ENCODE measurements around the gene NAA50. TPM values are rescaled to one million over a fixed set of nuclear protein-coding genes. Genes with fewer than 3 reads are reported as not detected.
A peak's percentile ranks its signal among the peaks of the same experiment; 100 is the strongest.

Gene NAA50
- total and polyA plus RNA-seq, 2 of the 13 experiments (the other 11 are each of a cell fraction or from before 2014, with no cell fraction given), result 30.2 to 233 TPM

DNA sequence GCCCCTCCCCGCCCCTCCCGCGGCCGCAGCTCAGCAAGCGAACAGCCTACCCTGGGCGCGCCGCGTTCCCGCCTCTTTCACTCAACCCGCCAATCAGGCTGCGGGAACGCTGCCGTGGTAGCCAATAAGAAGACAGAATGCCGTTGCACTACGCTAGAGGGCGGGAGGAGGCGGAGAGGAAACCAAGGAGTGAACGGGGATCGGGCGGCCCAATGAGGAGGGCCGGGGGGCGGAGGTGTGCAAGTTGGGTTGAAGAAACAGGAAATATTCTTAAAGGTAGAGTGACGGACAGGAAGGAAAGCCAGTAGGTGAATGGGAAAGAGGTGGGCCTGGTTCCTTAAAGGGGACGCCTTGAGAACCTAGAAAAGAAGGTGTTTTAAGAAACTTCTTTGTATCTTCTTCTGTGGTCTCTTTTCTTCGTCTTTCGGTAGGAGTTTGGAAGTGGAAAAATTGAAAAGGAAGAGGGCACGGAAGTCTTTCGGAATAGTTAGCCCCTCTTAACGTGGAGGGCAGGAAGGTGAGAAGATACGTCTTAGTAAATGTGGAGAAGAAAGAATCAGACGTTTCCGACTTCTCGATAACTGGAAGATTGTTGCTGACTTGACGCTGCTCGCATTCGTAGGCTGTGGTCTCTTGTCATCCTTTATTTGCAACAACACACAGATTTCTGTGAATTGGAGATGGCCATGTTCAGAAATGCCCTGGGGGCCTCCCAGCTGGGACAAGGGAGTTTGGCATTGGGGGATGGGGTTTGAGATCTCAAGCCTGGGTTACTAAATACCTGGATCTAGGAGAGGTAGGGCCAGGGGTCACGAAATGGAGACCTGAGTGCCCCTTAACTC, 49.2 kb downstream of the NAA50 start (continued):
- TF ChIP-seq, protein P1, sequence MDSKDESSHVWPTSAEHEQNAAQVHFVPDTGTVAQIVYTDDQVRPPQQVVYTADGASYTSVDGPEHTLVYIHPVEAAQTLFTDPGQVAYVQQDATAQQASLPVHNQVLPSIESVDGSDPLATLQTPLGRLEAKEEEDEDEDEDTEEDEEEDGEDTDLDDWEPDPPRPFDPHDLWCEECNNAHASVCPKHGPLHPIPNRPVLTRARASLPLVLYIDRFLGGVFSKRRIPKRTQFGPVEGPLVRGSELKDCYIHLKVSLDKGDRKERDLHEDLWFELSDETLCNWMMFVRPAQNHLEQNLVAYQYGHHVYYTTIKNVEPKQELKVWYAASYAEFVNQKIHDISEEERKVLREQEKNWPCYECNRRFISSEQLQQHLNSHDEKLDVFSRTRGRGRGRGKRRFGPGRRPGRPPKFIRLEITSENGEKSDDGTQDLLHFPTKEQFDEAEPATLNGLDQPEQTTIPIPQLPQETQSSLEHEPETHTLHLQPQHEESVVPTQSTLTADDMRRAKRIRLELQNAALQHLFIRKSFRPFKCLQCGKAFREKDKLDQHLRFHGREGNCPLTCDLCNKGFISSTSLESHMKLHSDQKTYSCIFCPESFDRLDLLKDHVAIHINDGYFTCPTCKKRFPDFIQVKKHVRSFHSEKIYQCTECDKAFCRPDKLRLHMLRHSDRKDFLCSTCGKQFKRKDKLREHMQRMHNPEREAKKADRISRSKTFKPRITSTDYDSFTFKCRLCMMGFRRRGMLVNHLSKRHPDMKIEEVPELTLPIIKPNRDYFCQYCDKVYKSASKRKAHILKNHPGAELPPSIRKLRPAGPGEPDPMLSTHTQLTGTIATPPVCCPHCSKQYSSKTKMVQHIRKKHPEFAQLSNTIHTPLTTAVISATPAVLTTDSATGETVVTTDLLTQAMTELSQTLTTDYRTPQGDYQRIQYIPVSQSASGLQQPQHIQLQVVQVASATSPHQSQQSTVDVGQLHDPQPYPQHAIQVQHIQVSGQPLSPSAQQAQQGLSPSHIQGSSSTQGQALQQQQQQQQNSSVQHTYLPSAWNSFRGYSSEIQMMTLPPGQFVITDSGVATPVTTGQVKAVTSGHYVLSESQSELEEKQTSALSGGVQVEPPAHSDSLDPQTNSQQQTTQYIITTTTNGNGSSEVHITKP (CRISPR knock-in tag; IDR thresholded peaks at IDR 0.05; ENCODE audit: low read depth), result peak; percentile 85
- no peak for TF ChIP-seq ZFY (CRISPR knock-in tag; IDR thresholded peaks at IDR 0.05)
- TF ChIP-seq, protein P2, sequence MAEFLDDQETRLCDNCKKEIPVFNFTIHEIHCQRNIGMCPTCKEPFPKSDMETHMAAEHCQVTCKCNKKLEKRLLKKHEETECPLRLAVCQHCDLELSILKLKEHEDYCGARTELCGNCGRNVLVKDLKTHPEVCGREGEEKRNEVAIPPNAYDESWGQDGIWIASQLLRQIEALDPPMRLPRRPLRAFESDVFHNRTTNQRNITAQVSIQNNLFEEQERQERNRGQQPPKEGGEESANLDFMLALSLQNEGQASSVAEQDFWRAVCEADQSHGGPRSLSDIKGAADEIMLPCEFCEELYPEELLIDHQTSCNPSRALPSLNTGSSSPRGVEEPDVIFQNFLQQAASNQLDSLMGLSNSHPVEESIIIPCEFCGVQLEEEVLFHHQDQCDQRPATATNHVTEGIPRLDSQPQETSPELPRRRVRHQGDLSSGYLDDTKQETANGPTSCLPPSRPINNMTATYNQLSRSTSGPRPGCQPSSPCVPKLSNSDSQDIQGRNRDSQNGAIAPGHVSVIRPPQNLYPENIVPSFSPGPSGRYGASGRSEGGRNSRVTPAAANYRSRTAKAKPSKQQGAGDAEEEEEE (CRISPR knock-in tag; IDR thresholded peaks at IDR 0.05; ENCODE audit: borderline replicate concordance), result no peak
- peak; percentile 94 for TF ChIP-seq NFYC (CRISPR knock-in tag; IDR thresholded peaks at IDR 0.05)
- TF ChIP-seq HDAC6 (IDR thresholded peaks at IDR 0.05; ENCODE audit: low read depth, low read length), result no peak
- no peak for TF ChIP-seq TAF1 (CRISPR knock-in tag; IDR thresholded peaks at IDR 0.05)
- no peak for TF ChIP-seq KDM4B (CRISPR knock-in tag; IDR thresholded peaks at IDR 0.05)
- no peak for TF ChIP-seq MAF1 (CRISPR knock-in tag; IDR thresholded peaks at IDR 0.05; ENCODE audit: borderline replicate concordance)
- peak; percentile 86 for TF ChIP-seq GABPB1 (CRISPR knock-in tag; IDR thresholded peaks at IDR 0.05)
- TF ChIP-seq HNRNPLL (IDR thresholded peaks at IDR 0.05; ENCODE audit: low read depth, low read length, poor library complexity, severe bottlenecking), result no peak
- TF ChIP-seq, protein P3, sequence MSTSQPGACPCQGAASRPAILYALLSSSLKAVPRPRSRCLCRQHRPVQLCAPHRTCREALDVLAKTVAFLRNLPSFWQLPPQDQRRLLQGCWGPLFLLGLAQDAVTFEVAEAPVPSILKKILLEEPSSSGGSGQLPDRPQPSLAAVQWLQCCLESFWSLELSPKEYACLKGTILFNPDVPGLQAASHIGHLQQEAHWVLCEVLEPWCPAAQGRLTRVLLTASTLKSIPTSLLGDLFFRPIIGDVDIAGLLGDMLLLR (CRISPR knock-in tag; IDR thresholded peaks at IDR 0.05), result no peak
- TF ChIP-seq ZNF660 (CRISPR knock-in tag; IDR thresholded peaks at IDR 0.05; ENCODE audit: borderline replicate concordance, low read depth), result no peak
- TF ChIP-seq ZFX (CRISPR knock-in tag; IDR thresholded peaks at IDR 0.05; ENCODE audit: low read depth), result 0 out of 2 replicates have a peak, but pooled peaks have one; percentile 5
- no peak for TF ChIP-seq NFIB (CRISPR knock-in tag; IDR thresholded peaks at IDR 0.05; ENCODE audit: borderline replicate concordance)
- TF ChIP-seq, protein P4, sequence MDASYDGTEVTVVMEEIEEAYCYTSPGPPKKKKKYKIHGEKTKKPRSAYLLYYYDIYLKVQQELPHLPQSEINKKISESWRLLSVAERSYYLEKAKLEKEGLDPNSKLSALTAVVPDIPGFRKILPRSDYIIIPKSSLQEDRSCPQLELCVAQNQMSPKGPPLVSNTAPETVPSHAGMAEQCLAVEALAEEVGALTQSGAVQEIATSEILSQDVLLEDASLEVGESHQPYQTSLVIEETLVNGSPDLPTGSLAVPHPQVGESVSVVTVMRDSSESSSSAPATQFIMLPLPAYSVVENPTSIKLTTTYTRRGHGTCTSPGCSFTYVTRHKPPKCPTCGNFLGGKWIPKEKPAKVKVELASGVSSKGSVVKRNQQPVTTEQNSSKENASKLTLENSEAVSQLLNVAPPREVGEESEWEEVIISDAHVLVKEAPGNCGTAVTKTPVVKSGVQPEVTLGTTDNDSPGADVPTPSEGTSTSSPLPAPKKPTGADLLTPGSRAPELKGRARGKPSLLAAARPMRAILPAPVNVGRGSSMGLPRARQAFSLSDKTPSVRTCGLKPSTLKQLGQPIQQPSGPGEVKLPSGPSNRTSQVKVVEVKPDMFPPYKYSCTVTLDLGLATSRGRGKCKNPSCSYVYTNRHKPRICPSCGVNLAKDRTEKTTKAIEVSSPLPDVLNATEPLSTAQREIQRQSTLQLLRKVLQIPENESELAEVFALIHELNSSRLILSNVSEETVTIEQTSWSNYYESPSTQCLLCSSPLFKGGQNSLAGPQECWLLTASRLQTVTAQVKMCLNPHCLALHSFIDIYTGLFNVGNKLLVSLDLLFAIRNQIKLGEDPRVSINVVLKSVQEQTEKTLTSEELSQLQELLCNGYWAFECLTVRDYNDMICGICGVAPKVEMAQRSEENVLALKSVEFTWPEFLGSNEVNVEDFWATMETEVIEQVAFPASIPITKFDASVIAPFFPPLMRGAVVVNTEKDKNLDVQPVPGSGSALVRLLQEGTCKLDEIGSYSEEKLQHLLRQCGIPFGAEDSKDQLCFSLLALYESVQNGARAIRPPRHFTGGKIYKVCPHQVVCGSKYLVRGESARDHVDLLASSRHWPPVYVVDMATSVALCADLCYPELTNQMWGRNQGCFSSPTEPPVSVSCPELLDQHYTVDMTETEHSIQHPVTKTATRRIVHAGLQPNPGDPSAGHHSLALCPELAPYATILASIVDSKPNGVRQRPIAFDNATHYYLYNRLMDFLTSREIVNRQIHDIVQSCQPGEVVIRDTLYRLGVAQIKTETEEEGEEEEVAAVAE (CRISPR knock-in tag; IDR thresholded peaks at IDR 0.05; ENCODE audit: borderline replicate concordance), result peak; percentile 97

Measured in HepG2 (cell line).